ENCODE results near the gene PCSK6. TPM values are rescaled to one million over a fixed set of nuclear protein-coding genes. Genes with fewer than 3 reads are reported as not detected.

Gene PCSK6
- total and polyA plus RNA-seq, 2 experiments from 2014 or later = 0.38 TPM; not detected in 1

DNA sequence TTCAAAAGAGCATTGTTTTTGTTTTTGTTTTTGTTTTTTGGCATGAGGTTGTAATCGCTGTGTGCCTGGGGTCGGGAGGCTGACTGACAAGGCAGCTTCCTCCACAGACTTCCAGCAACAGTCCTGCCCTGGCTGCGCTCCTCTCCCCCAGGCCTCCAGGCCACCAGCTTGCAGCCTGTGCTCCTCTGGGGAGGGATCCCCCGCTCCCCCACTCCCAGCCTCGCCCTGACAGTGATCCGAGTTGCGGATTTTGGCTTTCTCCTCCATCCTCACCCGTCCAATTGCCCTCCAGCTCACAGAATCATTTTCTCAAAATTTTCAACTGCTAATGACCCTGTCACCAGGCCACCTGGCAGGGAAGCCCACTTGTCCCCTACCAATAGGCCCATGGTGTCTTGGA, 36.5 kb upstream of the PCSK6 start:
- Histone ChIP-seq H3K27ac (no peak overlapping the region), H3K9ac (no peak overlapping the region), H3K4me2 (ENCODE audit: unreplicated experiment) (no peak overlapping the region), H3K36me3 (ENCODE audit: low read depth) (no peaks in the 10 kb centered on the region), H3K79me2 (ENCODE audit: insufficient read depth) (no peaks in the 10 kb centered on the region), H3K4me3 (no peak overlapping the region), H4K20me1 (ENCODE audit: insufficient read depth) (no peaks in the 10 kb centered on the region), H2AFZ (no peak overlapping the region), H3K27me3 (replicated peaks; ENCODE audit: insufficient read depth) (peaks cover 18% of the 10 kb centered on the region; the same call in 1 of the 2 replicates), H3K4me1 (ENCODE audit: insufficient read depth) (no peaks in the 10 kb centered on the region), H3F3A (ENCODE audit: insufficient read depth) (no peaks in the 10 kb centered on the region), H3K9me3 (ENCODE audit: low read depth) (no peaks in the 10 kb centered on the region), H3K9me2 (ENCODE audit: insufficient read depth) (no peaks in the 10 kb centered on the region)
- WGBS, 2 experiments (ENCODE audit: low coverage in 1 of 2, low lambda C conversion rate in 2 of 2, missing lambda C conversion rate in 2 of 2) = 62 to 86% methylated on average over 8 of the region's 8 CpGs
- TF ChIP-seq EZH2phosphoT487 (IDR thresholded peaks at IDR 0.05; ENCODE audit: insufficient read depth, low read depth) (no peak), EZH2 (IDR thresholded peaks at IDR 0.05; ENCODE audit: insufficient read depth, poor library complexity, severe bottlenecking) (no peak)
- in situ Hi-C loops (cut with MboI) = no loop called here
- no peak for DNase-seq

DNA sequence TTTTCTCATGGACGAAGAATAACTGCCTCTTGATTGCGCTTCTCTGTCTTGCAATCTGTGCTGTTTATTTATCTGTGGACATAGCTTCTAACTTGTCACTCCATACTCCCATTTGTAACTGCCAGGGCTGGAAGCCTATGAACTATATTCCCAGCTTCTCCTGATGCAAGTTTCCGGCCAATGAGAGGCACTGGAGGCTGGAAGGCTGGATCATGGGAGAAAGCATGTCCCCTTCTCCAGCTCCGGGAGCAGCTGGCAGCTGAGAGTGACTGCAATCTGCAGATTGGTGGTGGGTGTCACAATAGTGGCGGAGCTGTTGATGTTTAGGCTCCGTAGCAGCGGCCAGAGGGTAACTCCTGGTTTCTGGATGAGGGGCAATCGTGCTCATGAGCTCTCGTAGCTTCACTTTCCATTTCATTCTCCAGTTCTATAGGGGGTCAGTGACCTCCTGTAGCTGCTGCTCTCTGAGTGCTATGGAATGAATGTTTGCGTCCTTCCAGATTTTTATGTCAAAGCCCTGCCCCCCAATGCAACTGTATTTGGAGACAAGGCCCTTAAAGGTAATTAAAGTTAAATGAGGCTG, 35.7 kb upstream of the PCSK6 start:
- 69 to 73% methylated on average over 10 of the region's 10 CpGs for WGBS, 2 experiments (ENCODE audit: low coverage in 1 of 2, low lambda C conversion rate in 2 of 2, missing lambda C conversion rate in 2 of 2)
- Histone ChIP-seq H4K20me1 (ENCODE audit: insufficient read depth) (no peaks in the 10 kb centered on the region), H3K4me3 (no peak overlapping the region), H3K27me3 (replicated peaks; ENCODE audit: insufficient read depth) (peaks cover 18% of the 10 kb centered on the region; the same call in 1 of the 2 replicates), H3F3A (ENCODE audit: insufficient read depth) (no peaks in the 10 kb centered on the region), H3K9me3 (ENCODE audit: low read depth) (no peaks in the 10 kb centered on the region), H3K36me3 (ENCODE audit: low read depth) (no peaks in the 10 kb centered on the region), H3K27ac (no peak overlapping the region), H3K4me2 (ENCODE audit: unreplicated experiment) (no peak overlapping the region), H3K4me1 (ENCODE audit: insufficient read depth) (no peaks in the 10 kb centered on the region), H3K79me2 (ENCODE audit: insufficient read depth) (no peaks in the 10 kb centered on the region), H3K9me2 (ENCODE audit: insufficient read depth) (no peaks in the 10 kb centered on the region), H3K9ac (no peak overlapping the region), H2AFZ (no peak overlapping the region)
- no peak for DNase-seq
- TF ChIP-seq EZH2phosphoT487 (IDR thresholded peaks at IDR 0.05; ENCODE audit: insufficient read depth, low read depth) (no peak), EZH2 (IDR thresholded peaks at IDR 0.05; ENCODE audit: insufficient read depth, poor library complexity, severe bottlenecking) (no peak)
- in situ Hi-C loops (cut with MboI) = no loop called here

- 42 to 44% methylated on average over 8 of the region's 8 CpGs for WGBS, 2 experiments (ENCODE audit: low coverage in 1 of 2, low lambda C conversion rate in 2 of 2, missing lambda C conversion rate in 2 of 2)
- TF ChIP-seq EZH2 (IDR thresholded peaks at IDR 0.05; ENCODE audit: insufficient read depth, poor library complexity, severe bottlenecking) (no peak), EZH2phosphoT487 (IDR thresholded peaks at IDR 0.05; ENCODE audit: insufficient read depth, low read depth) (no peak)
- no peak overlapping the region for H2AFZ ChIP-seq
- no peaks in the 10 kb centered on the region for H3K9me2 ChIP-seq (ENCODE audit: insufficient read depth)
- H3K4me3 ChIP-seq = no peak overlapping the region
- H3K4me1 ChIP-seq (ENCODE audit: insufficient read depth) = no peaks in the 10 kb centered on the region
- peaks cover 23% of the 10 kb centered on the region; the same call in 1 of the 2 replicates for H3K27me3 ChIP-seq (replicated peaks; ENCODE audit: insufficient read depth)
- no peak overlapping the region for H3K27ac ChIP-seq
- H4K20me1 ChIP-seq (ENCODE audit: insufficient read depth) = no peaks in the 10 kb centered on the region
- H3K4me2 ChIP-seq (ENCODE audit: unreplicated experiment) = no peak overlapping the region
- H3K9ac ChIP-seq = no peak overlapping the region
- H3K79me2 ChIP-seq (ENCODE audit: insufficient read depth) = no peaks in the 10 kb centered on the region
- in situ Hi-C loops (cut with MboI) = no loop called here
- no peak for DNase-seq
- H3K9me3 ChIP-seq (ENCODE audit: low read depth) = no peaks in the 10 kb centered on the region
- H3K36me3 ChIP-seq (ENCODE audit: low read depth) = no peaks in the 10 kb centered on the region
- no peaks in the 10 kb centered on the region for H3F3A ChIP-seq (ENCODE audit: insufficient read depth)
These were observed 34.0 kb upstream of the PCSK6 start for GRCh38 chr15:101523560-101523940.

GRCh38 chr15:101522621-101523559, 33.4 kb upstream of the PCSK6 start:
- no peaks in the 10 kb centered on the region for H4K20me1 ChIP-seq (ENCODE audit: insufficient read depth)
- H3F3A ChIP-seq (ENCODE audit: insufficient read depth) = no peaks in the 10 kb centered on the region
- no peak for DNase-seq
- H3K27me3 ChIP-seq (replicated peaks; ENCODE audit: insufficient read depth) = peaks cover 20% of the 10 kb centered on the region; the same call in 1 of the 2 replicates
- no peak overlapping the region for H2AFZ ChIP-seq
- no peaks in the 10 kb centered on the region for H3K36me3 ChIP-seq (ENCODE audit: low read depth)
- no peak overlapping the region for H3K4me2 ChIP-seq (ENCODE audit: unreplicated experiment)
- 53 to 55% methylated on average over 18 of the region's 18 CpGs for WGBS, 2 experiments (ENCODE audit: low coverage in 1 of 2, low lambda C conversion rate in 2 of 2, missing lambda C conversion rate in 2 of 2)
- H3K9me2 ChIP-seq (ENCODE audit: insufficient read depth) = no peaks in the 10 kb centered on the region
- TF ChIP-seq EZH2phosphoT487 (IDR thresholded peaks at IDR 0.05; ENCODE audit: insufficient read depth, low read depth) (no peak), EZH2 (IDR thresholded peaks at IDR 0.05; ENCODE audit: insufficient read depth, poor library complexity, severe bottlenecking) (no peak)
- H3K9me3 ChIP-seq (ENCODE audit: low read depth) = no peaks in the 10 kb centered on the region
- H3K79me2 ChIP-seq (ENCODE audit: insufficient read depth) = no peaks in the 10 kb centered on the region
- in situ Hi-C loops (cut with MboI) = no loop called here
- H3K4me3 ChIP-seq = no peak overlapping the region
- H3K9ac ChIP-seq = no peak overlapping the region
- no peaks in the 10 kb centered on the region for H3K4me1 ChIP-seq (ENCODE audit: insufficient read depth)
- no peak overlapping the region for H3K27ac ChIP-seq
